ENCODE results near the gene KRTAP4-16. TPM values are rescaled to one million over a fixed set of nuclear protein-coding genes. Genes with fewer than 3 reads are reported as not detected.

Gene KRTAP4-16
- total and polyA plus RNA-seq, 2 donors (not counting 3 experiments of a cell fraction or from before 2014, with no cell fraction given), result not detected

GRCh38 chr17:41133880-41134735 lies 32.1 kb upstream of the KRTAP4-16 start:
- no peaks in the 10 kb centered on the region for H3K79me2 ChIP-seq (ENCODE audit: control insufficient read depth, insufficient read depth, low read length)
- H3K4me2 ChIP-seq (ENCODE audit: insufficient read depth, low read length), result no peak overlapping the region
- dilution Hi-C loops (cut with MboI; ENCODE audit: extremely low pct_ligation_motif_present, low sequenced_read_pairs), result no loop called here
- ChIA-PET POLR2A (no interaction called here), CTCF (interaction anchor here (0.7 kb wide), 1 partner anchor 21 kb away, joined by 3 read pairs; no protein-coding TSS in a partner anchor)
- H3K27ac ChIP-seq (ENCODE audit: insufficient read depth, low read depth, low read length), result no peak overlapping the region
- TF ChIP-seq POLR2AphosphoS5 (IDR thresholded peaks at IDR 0.05; ENCODE audit: insufficient read depth, low read depth, low read length) (no peak), FOS (IDR thresholded peaks at IDR 0.05; ENCODE audit: borderline replicate concordance, insufficient read depth, low read length) (no peak), GATA2 (IDR thresholded peaks at IDR 0.05; ENCODE audit: insufficient read depth, insufficient read length, low read depth, low read length) (no peak), JUN (IDR thresholded peaks at IDR 0.05; ENCODE audit: borderline replicate concordance, insufficient read depth, insufficient read length, low read depth) (no peak), POLR2A (IDR thresholded peaks at IDR 0.05; ENCODE audit: low read depth, low read length) (no peak), CTCF (IDR thresholded peaks at IDR 0.05; ENCODE audit: extremely low read depth in 1 of 2, insufficient read depth in 1 of 2, low read depth in 1 of 2, low read length in 2 of 2) (no peak), EZH2 (IDR thresholded peaks at IDR 0.05; ENCODE audit: borderline replicate concordance, low read depth, low read length, severe bottlenecking) (no peak)
- no peaks in the 10 kb centered on the region for H3K36me3 ChIP-seq (ENCODE audit: control insufficient read depth in 2 of 2, extremely low read depth in 1 of 2, insufficient read depth in 2 of 2, low read length in 2 of 2)
- H2AFZ ChIP-seq (ENCODE audit: low read depth, low read length), result no peak overlapping the region
- no peak overlapping the region for H3K4me3 ChIP-seq (replicated peaks in 1 of 3; ENCODE audit: insufficient read depth in 1 of 3, low read depth in 1 of 3, low read length in 3 of 3)
- H3K27me3 ChIP-seq (ENCODE audit: control insufficient read depth in 2 of 2, insufficient read depth in 2 of 2, low read length in 2 of 2), result peaks cover 0 to 3% of the 10 kb centered on the region in 2 experiments
- H3K4me1 ChIP-seq (ENCODE audit: control insufficient read depth, extremely low read depth, insufficient read depth, low read length), result no peaks in the 10 kb centered on the region
- BruUV-seq (replicated peaks), result no TSS peak
- H4K20me1 ChIP-seq (replicated peaks; ENCODE audit: control insufficient read depth, extremely low read depth, insufficient read depth, low read length), result no peaks in the 10 kb centered on the region
- FAIRE-seq (no peak), DNase-seq (ENCODE audit: low read depth, low spot score) (no peak)
- no peaks in the 10 kb centered on the region for H3K9me3 ChIP-seq (replicated peaks; ENCODE audit: control insufficient read depth, insufficient read depth, low read length)
- intact Hi-C loops (cut with micrococcal nuclease), result no loop called here
- no peaks in the 10 kb centered on the region for H3K9me1 ChIP-seq (replicated peaks; ENCODE audit: control insufficient read depth, extremely low read depth, insufficient read depth, low read length)
- H3K9ac ChIP-seq (replicated peaks; ENCODE audit: extremely low read depth, insufficient read depth, low read length), result no peak overlapping the region
